ENCODE measurements around the gene CTNNBL1.
"Not testable (repeated sequence)": the region's sequence is repeated elsewhere in the genome, so short reads cannot be mapped to it uniquely, and the experiment has no call there.

The CTNNBL1 gene, protein sequence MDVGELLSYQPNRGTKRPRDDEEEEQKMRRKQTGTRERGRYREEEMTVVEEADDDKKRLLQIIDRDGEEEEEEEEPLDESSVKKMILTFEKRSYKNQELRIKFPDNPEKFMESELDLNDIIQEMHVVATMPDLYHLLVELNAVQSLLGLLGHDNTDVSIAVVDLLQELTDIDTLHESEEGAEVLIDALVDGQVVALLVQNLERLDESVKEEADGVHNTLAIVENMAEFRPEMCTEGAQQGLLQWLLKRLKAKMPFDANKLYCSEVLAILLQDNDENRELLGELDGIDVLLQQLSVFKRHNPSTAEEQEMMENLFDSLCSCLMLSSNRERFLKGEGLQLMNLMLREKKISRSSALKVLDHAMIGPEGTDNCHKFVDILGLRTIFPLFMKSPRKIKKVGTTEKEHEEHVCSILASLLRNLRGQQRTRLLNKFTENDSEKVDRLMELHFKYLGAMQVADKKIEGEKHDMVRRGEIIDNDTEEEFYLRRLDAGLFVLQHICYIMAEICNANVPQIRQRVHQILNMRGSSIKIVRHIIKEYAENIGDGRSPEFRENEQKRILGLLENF

GRCh38 chr20:37693635-37694626, at the start of gene CTNNBL1:
CTNNBL1 (plus strand) TSS chr20:37694030; CDS start chr20:37694123, 93 bp downstream.
- DNase-seq (ENCODE audit: low read depth), result peak; percentile 82

DNA sequence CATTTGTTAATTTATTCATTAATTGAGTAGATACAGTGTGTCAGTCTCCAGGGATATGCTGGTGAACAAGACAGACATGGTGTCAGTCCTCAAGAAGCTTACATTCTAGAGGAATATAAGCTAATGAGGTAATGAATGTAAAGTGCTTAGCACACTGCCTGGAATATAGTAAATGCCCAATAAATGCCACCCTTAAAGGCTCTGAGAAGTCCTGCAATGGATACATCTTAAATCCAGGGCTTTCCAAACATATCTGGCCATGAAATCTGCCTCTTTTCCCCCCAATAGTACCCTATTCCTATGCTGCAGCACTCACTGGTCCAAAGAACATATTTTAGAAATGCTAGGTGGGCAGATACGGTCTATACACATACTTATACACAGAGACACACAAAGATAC, 49.2 kb upstream of the CTNNBL1 start:
- no peak for DNase-seq (ENCODE audit: low read depth)

DNA sequence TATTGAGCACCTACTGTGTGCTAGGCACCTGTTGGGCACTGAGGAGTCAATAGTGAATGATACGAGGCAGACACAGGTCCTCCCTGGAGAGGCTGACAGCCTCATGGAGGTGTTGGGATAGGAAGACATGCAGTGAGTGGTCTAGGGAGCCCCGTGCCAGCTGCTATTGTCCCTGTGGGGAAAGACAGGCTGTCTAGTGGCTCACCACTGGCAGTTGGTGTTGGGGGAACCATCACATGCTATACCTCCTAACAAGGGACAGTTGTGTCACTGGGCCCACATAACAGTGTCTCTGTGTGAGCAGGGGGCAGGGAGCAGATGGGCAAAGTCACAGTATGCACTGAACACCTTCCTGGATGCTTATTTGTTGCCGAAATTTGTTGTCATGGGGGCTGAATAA, 45.9 kb upstream of the CTNNBL1 start:
- DNase-seq (ENCODE audit: low read depth), result no peak

- no peak for DNase-seq (ENCODE audit: low read depth)
Measured at GRCh38 chr20:37649017-37649416, 44.8 kb upstream of the CTNNBL1 start.

- no peak for DNase-seq (ENCODE audit: low read depth)
Measured at GRCh38 chr20:37649676-37650370, 44.0 kb upstream of the CTNNBL1 start.

- DNase-seq (ENCODE audit: low read depth), result no peak
Measured at GRCh38 chr20:37650661-37651060, 43.2 kb upstream of the CTNNBL1 start.

GRCh38 chr20:37651932-37652331, 41.9 kb upstream of the CTNNBL1 start:
- no peak for DNase-seq (ENCODE audit: low read depth)

- DNase-seq (ENCODE audit: low read depth), result no peak
Measured at GRCh38 chr20:37656945-37657344, 36.9 kb upstream of the CTNNBL1 start.

GRCh38 chr20:37657924-37658804, 35.7 kb upstream of the CTNNBL1 start:
- DNase-seq (ENCODE audit: low read depth), result no peak

GRCh38 chr20:37661519-37661918, 32.3 kb upstream of the CTNNBL1 start:
- no peak for DNase-seq (ENCODE audit: low read depth)

DNA sequence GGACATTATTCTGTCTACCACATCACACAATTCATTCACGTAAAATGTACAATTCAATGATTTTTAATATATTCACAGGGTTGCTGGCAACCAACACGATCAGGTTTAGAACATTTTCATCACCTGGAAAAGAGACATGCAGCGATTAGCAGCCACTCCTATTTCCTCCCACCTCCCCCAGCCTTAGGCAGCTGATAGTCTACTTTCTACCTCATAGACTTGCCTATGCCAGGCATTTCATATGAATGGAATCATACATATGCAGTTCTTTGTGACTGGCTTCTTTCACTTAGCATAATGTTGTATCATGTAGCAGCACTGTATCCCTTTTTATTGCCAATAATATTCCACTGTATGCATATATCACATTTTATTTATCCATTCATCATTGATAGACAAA, 31.5 kb upstream of the CTNNBL1 start:
- DNase-seq (ENCODE audit: low read depth), result no peak

DNA sequence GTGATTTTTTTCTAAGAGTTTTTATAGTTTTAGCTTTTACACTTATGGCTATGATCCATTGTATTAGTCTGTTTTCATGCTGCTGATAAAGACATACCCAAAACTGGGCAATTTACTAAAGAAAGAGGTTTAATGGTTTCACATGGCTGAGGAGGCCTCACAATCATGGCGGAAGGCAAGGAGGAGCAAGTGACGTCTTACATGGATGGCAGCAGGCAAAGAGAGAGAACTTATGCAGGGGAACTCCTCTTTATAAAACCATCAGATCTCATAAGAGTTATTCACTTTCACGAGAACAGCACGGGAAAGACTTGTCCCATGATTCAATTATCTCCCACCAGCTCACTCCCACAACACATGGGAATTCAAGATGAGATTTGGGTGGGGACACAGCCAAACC, 29.2 kb upstream of the CTNNBL1 start:
- DNase-seq (ENCODE audit: low read depth), result not testable (repeated sequence)

DNA sequence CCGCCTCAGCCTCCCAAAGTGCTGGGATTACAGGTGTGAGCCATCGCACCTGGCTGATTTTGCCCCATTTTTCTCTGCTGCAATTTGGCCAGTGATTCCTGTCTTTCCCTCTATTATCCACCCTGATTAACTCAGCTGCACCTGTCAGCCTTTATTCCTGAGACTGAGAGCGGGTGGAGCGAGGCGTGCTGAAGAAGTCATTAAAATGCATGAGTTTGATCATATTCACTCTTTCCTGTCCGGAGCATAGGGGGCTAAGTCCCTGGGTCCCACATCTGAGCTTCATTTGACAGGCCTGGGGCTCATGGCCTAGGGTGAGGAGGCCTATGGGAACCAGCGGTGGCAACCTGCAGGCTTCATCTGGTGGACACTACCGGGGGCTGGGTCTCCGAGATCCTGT, 25.7 kb upstream of the CTNNBL1 start:
- DNase-seq (ENCODE audit: low read depth), result no peak

DNA sequence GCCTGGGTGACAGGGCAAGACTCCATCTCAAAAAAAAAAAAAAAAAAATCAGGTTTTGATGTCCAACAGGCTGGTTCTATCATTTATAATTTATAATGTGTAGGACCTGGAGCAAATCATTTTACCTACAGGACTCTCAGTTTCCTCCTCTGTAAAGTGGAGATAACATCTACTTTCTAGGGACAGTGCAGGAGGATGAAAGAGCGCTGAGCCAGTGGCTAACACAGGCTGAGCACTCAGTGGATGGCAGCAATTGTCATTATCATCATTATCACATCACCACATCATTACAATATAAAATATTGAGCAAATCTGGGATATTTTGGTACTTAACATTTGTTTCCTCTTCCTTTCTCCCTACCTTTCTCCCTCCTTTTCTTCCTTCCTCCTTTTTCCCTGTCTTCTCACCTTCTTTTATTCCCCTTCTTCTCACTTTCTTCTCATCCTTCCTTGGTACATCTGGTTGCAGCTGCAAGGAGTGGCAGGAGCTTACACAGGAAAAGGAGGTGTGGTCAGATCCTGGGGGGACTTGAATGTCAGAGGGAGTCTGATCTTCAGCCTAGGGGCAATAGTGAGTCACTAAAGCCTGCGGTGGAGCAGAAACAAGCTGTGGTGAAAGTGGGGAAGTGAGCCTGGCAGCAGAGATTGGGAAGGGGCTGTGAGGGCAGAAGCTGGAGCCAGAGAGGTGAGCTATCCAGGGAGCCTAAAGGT, 24.6 kb upstream of the CTNNBL1 start:
- no peak for DNase-seq (ENCODE audit: low read depth)

- no peak for DNase-seq (ENCODE audit: low read depth)
Measured at GRCh38 chr20:37669773-37670236, 24.0 kb upstream of the CTNNBL1 start.

GRCh38 chr20:37670351-37670791, 23.5 kb upstream of the CTNNBL1 start:
- DNase-seq (ENCODE audit: low read depth), result no peak

DNA sequence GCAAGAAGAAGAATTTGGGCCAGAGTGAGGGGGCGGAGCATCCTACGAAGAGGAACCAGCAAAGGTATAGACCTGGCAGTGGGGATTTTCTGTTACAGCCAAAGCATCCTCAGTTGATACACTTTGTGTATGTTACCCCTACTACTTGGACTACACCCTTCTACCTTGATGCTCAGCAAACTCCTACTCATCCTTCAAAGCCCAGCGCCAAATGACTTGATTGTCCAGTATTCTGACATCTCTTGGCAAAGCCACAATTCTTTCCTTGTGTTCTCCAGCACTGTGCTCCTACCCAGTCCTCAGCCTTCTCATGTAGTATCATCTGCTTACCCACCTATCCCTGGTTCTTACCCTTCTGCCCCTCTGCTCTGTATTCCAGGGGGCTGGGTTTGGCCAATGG, 21.7 kb upstream of the CTNNBL1 start:
- no peak for DNase-seq (ENCODE audit: low read depth)

- no peak for DNase-seq (ENCODE audit: low read depth)
Measured at GRCh38 chr20:37673444-37673843, 20.4 kb upstream of the CTNNBL1 start.

- no peak for DNase-seq (ENCODE audit: low read depth)
Measured at GRCh38 chr20:37676440-37676839, 17.4 kb upstream of the CTNNBL1 start.

Data from stimulated activated CD8-positive, alpha-beta memory T cell treated with anti-CD3 and anti-CD28 coated beads, Interleukin-15, amount 100 ng/mL, for 24 hours (primary cell).